Liver (tissue), 9 donors: ENCODE measurements around the gene LRCOL1. TPM values are rescaled to one million over a fixed set of nuclear protein-coding genes. Genes with fewer than 3 reads are reported as not detected.
A peak's percentile ranks its signal among the peaks of the same experiment; 100 is the strongest.

Experiments
- DNase-seq: peaks from one replicate; pipeline ENCODE4 v3.0.0-alpha.2; 2017; ENCODE audit warnings: low spot score
- H3K27ac ChIP-seq, 2 donors: one replicate each; pipeline ENCODE4 v1.7.0; 2013; ENCODE audit warnings: inconsistent platforms in 2 of 2, low read length in 2 of 2, control low read depth in 1 of 2, low read depth in 1 of 2, mild to moderate bottlenecking in 1 of 2
- H3K27me3 ChIP-seq, 4 donors: one replicate each; pipeline versions ENCODE4 v1.6.1 to v1.7.0; 2013; ENCODE audit warnings: low read length in 3 of 4, inconsistent platforms in 1 of 4, mild to moderate bottlenecking in 1 of 4, moderate library complexity in 1 of 4; ENCODE audit not compliant: control insufficient read depth in 4 of 4, insufficient read depth in 4 of 4
- H3K36me3 ChIP-seq, 4 donors: one replicate each; pipeline versions ENCODE4 v1.6.1 to v1.7.0; 2013; ENCODE audit warnings: low read length in 3 of 4, mild to moderate bottlenecking in 3 of 4, low read depth in 1 of 4, moderate library complexity in 1 of 4; ENCODE audit not compliant: control insufficient read depth in 4 of 4, insufficient read depth in 3 of 4
- H3K4me1 ChIP-seq, 4 donors: one replicate each; pipeline versions ENCODE4 v1.6.1 to v1.7.0; 2013; ENCODE audit warnings: low read length in 3 of 4, mild to moderate bottlenecking in 3 of 4, moderate library complexity in 1 of 4; ENCODE audit not compliant: control insufficient read depth in 4 of 4, insufficient read depth in 4 of 4
- H3K4me3 ChIP-seq, 3 donors: one replicate each; pipeline versions ENCODE4 v1.6.1 to v1.7.0; 2013; ENCODE audit warnings: low read length in 3 of 3, control low read depth in 1 of 3, low read depth in 1 of 3, mild to moderate bottlenecking in 1 of 3
- H3K9ac ChIP-seq, 2 donors: one replicate each; pipeline ENCODE4 v1.7.0; 2013; ENCODE audit warnings: low read length in 2 of 2, mild to moderate bottlenecking in 2 of 2, moderate library complexity in 2 of 2, control low read depth in 1 of 2, low read depth in 1 of 2
- H3K9me3 ChIP-seq, 4 donors: one replicate each; pipeline versions ENCODE4 v1.6.1 to v1.7.0; 2013; ENCODE audit warnings: low read length in 3 of 4; ENCODE audit not compliant: control insufficient read depth in 4 of 4
- FOXA1 ChIP-seq: IDR thresholded peaks from 2 replicates; pipeline ENCODE4 v1.6.1; 2016; ENCODE audit warnings: antibody characterized with exemption
- FOXA2 ChIP-seq: IDR thresholded peaks from 2 replicates; pipeline ENCODE4 v1.6.1; 2016; ENCODE audit warnings: antibody characterized with exemption
- GABPA ChIP-seq, 2 donors: IDR thresholded peaks in 1 of 2; conservative IDR thresholded peaks in 1 of 2; 2 replicates each; pipeline ENCODE4 v1.6.1; 2016; ENCODE audit warnings: antibody characterized with exemption in 2 of 2, mild to moderate bottlenecking in 1 of 2, moderate library complexity in 1 of 2
- HNF4A ChIP-seq, 2 donors: conservative IDR thresholded peaks; 2 replicates each; pipeline ENCODE4 v1.6.1; 2016; ENCODE audit warnings: antibody characterized with exemption in 2 of 2, mild to moderate bottlenecking in 2 of 2
- HNF4G ChIP-seq: IDR thresholded peaks from 2 replicates; pipeline ENCODE4 v1.6.1; 2016; ENCODE audit warnings: antibody characterized with exemption
- JUND ChIP-seq, 2 donors: IDR thresholded peaks; 2 replicates each; pipeline ENCODE4 v1.6.1; 2016; ENCODE audit warnings: antibody characterized with exemption in 2 of 2
- NR2F2 ChIP-seq: IDR thresholded peaks from 2 replicates; pipeline ENCODE4 v1.6.1; 2016; ENCODE audit warnings: antibody characterized with exemption
- RXRA ChIP-seq, 2 donors: IDR thresholded peaks; 2 replicates each; pipeline ENCODE4 v1.6.1; 2017 to 2018; ENCODE audit warnings: antibody characterized with exemption in 2 of 2, mild to moderate bottlenecking in 1 of 2
- SP1 ChIP-seq: IDR thresholded peaks from 2 replicates; pipeline ENCODE4 v1.6.1; 2018; ENCODE audit warnings: antibody characterized with exemption, mild to moderate bottlenecking
- YY1 ChIP-seq: IDR thresholded peaks from 2 replicates; pipeline ENCODE4 v1.6.1; 2016; ENCODE audit warnings: antibody characterized with exemption, mild to moderate bottlenecking
- ZBTB33 ChIP-seq: IDR thresholded peaks from 2 replicates; pipeline ENCODE4 v1.6.1; 2016; ENCODE audit warnings: antibody characterized with exemption
- WGBS: extraction: QIAGEN DNeasy Blood & Tissue Kit; methylation state at CpG from one replicate; pipeline ENCODE4 v1.1.7; 2013; 5-methylcytosine and 5-hydroxymethylcytosine counted together
- polyA plus RNA-seq, 2 donors: library from polyadenylated mRNA; stranded (reverse) in 1 of 2; unstranded in 1 of 2; fragments of 200-250 nt in 1 of 2; fragments of >200 nt in 1 of 2; fragmentation: Nextera tagmentation in 1 of 2; extraction: Ambion mirVana in 1 of 2; gene quantifications; one replicate each; pipeline versions ENCODE4 v1.2.1 to v1.2.3, GENCODE V29; 2013 to 2015
- total RNA-seq, 2 donors: library from RNA; depleted of rRNA; stranded (reverse); fragments of >200 nt; gene quantifications; one replicate each; pipeline ENCODE4 v1.2.3, GENCODE V29; 2014
- TF ChIP-seq, protein P1 (sequence below): IDR thresholded peaks from 2 replicates; pipeline ENCODE4 v1.6.1; 2016; ENCODE audit warnings: antibody characterized with exemption, mild to moderate bottlenecking
- TF ChIP-seq, protein P2 (sequence below): IDR thresholded peaks from 2 replicates; pipeline ENCODE4 v1.6.1; 2016; ENCODE audit warnings: antibody characterized with exemption
- donor health status: healthy.
- donor health status: healthy.
- donor health status: healthy.
- donor health status: healthy.
- donor health status: healthy.

LRCOL1 gene
- total and polyA plus RNA-seq, 4 donors, result 2.6 to 40.7 (median 5.9) TPM; not detected in 1

- TF ChIP-seq, protein P1, sequence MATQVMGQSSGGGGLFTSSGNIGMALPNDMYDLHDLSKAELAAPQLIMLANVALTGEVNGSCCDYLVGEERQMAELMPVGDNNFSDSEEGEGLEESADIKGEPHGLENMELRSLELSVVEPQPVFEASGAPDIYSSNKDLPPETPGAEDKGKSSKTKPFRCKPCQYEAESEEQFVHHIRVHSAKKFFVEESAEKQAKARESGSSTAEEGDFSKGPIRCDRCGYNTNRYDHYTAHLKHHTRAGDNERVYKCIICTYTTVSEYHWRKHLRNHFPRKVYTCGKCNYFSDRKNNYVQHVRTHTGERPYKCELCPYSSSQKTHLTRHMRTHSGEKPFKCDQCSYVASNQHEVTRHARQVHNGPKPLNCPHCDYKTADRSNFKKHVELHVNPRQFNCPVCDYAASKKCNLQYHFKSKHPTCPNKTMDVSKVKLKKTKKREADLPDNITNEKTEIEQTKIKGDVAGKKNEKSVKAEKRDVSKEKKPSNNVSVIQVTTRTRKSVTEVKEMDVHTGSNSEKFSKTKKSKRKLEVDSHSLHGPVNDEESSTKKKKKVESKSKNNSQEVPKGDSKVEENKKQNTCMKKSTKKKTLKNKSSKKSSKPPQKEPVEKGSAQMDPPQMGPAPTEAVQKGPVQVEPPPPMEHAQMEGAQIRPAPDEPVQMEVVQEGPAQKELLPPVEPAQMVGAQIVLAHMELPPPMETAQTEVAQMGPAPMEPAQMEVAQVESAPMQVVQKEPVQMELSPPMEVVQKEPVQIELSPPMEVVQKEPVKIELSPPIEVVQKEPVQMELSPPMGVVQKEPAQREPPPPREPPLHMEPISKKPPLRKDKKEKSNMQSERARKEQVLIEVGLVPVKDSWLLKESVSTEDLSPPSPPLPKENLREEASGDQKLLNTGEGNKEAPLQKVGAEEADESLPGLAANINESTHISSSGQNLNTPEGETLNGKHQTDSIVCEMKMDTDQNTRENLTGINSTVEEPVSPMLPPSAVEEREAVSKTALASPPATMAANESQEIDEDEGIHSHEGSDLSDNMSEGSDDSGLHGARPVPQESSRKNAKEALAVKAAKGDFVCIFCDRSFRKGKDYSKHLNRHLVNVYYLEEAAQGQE, result no peak
- TF ChIP-seq GABPA (IDR thresholded peaks at IDR 0.05 in 1 of 2, conservative IDR thresholded peaks at IDR 0.05 in 1 of 2), result no peak
- TF ChIP-seq JUND (IDR thresholded peaks at IDR 0.05), result no peak
- no peak for TF ChIP-seq HNF4G
- TF ChIP-seq FOXA1, result no peak
These were observed 6.9 kb downstream of the LRCOL1 start (continued) for GRCh38 chr12:132603240-132604150.

GRCh38 chr12:132602572-132603239 is 7.7 kb downstream of the LRCOL1 start:
- H3K4me1 ChIP-seq, result peaks cover 9 to 55% (median 36%) of the 10 kb centered on the region in 4 donors
- peak overlapping the region; percentile 76 to 92 for H3K27ac ChIP-seq
- WGBS, result 58% methylated on average over 29 of the region's 29 CpGs
- TF ChIP-seq, protein P2, sequence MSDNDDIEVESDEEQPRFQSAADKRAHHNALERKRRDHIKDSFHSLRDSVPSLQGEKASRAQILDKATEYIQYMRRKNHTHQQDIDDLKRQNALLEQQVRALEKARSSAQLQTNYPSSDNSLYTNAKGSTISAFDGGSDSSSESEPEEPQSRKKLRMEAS, result no peak
- TF ChIP-seq ZBTB33 (no peak), YY1 (no peak), NR2F2 (peak; percentile 39), HNF4A (conservative IDR thresholded peaks at IDR 0.05) (no peak)
- H3K9ac ChIP-seq, result peak overlapping the region; percentile 12 to 93
- H3K4me3 ChIP-seq, result peak overlapping the region; percentile 23 to 66 (median 66)
- no peaks in the 10 kb centered on the region for H3K27me3 ChIP-seq
- H3K36me3 ChIP-seq, result no peaks in the 10 kb centered on the region
- no peaks in the 10 kb centered on the region for H3K9me3 ChIP-seq
- no peak for DNase-seq

DNA sequence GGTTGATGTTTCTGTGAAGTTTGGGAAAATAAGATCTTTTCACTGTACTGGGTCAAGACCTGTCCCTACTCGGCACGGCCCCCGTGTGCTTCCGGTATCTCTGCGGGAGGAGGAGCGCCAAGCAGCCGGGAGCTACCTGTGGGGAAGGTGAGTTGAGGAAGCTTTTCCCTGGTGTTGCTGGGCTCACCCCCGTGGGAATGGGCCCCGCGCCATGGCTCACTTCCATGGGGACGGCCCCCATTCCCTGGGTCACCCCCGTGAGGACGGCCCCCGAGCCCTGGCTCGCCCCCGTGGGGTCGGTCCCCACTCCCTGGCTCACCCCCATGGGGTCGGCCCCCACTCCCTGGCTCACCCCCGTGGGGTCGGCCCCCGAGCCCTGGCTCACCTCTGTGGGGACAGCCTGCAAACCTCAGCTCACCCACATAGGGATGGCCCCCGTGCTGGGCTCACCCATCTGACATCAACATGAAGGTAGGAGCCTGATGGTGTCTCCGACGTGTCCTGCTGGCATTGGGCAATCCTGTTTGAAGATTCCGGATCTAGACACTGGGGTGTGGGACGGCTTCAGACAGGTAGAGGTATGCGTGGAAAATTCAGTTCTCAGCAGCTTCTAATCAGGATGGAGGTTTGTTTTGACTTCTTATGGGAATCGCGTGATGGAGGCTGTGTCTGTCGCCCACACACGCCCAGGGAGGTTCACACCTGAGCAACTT is 9.1 kb downstream of the LRCOL1 start:
- WGBS, result 75% methylated on average over 31 of the region's 31 CpGs
- Histone ChIP-seq H3K4me1 (peaks cover 9 to 47% (median 30%) of the 10 kb centered on the region in 4 donors), H3K27me3 (no peaks in the 10 kb centered on the region), H3K27ac (peak overlapping the region; percentile 57 to 75), H3K36me3 (no peaks in the 10 kb centered on the region), H3K4me3 (peak overlapping the region in 2 of 3 donors; percentile 39 to 65), H3K9ac (peak overlapping the region; percentile 50 to 60), H3K9me3 (no peaks in the 10 kb centered on the region)
- no peak for DNase-seq
- TF ChIP-seq FOXA2 (no peak), NR2F2 (no peak), GABPA (IDR thresholded peaks at IDR 0.05 in 1 of 2, conservative IDR thresholded peaks at IDR 0.05 in 1 of 2) (no peak), ZBTB33 (no peak), JUND (IDR thresholded peaks at IDR 0.05) (no peak), FOXA1 (no peak), HNF4A (conservative IDR thresholded peaks at IDR 0.05) (no peak), SP1 (no peak), YY1 (no peak), RXRA (IDR thresholded peaks at IDR 0.05) (no peak)
- TF ChIP-seq, protein P1, result no peak
- TF ChIP-seq, protein P2, result no peak
